HG03095 (cell line): ENCODE measurements around the gene ULBP2.

ENCODE experiments used
- ATAC-seq: cut with Tn5 transposase; IDR thresholded peaks from one replicate; pipeline ENCODE4 v1.9.1; 2021; ENCODE audit warnings: moderate library complexity; ENCODE audit not compliant: unreplicated experiment

Gene ULBP2, protein sequence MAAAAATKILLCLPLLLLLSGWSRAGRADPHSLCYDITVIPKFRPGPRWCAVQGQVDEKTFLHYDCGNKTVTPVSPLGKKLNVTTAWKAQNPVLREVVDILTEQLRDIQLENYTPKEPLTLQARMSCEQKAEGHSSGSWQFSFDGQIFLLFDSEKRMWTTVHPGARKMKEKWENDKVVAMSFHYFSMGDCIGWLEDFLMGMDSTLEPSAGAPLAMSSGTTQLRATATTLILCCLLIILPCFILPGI

DNA sequence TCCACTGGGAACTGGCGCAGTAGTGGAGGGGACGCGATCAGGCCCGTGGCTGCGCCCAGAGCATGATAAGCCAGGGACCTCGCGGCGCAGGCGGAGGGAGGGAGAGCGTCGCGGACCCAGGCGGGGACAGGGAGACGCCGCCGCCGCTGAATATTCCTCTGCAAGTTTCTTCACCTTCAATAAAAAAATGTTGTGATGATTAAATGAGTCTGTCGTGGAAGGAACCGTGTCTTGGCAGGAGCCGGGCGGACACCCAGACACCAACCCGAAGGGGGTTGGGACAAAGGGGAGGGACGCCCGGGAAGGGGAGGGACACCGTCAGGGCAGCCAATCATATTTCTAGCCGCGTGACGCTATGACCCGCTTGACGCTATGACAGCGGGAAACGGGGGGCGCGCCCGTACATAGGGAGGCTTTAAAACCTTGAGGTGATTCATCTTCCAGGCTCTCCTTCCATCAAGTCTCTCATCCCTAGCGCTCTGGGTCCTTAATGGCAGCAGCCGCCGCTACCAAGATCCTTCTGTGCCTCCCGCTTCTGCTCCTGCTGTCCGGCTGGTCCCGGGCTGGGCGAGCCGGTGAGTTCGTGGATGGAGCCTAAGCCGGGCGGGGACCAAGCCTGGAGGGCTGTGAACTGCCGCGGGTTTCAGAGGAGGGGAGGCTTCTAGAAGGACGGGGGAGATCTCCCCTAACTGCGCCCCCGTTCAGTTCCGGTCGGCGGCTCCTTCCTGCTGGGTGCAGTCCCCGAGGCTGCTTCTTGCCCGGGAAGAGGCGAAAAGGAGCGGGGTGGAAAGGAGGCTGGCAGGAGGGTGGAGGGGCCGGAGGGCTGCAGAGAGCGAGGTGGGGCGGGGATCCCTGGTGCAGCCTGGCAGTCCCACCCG, at the start of gene ULBP2:
TSS of gene ULBP2 (plus strand) at position 432 of the 878 bp plus-strand sequence. CDS start at position 491, 59 bp downstream.
- no peak for ATAC-seq

DNA sequence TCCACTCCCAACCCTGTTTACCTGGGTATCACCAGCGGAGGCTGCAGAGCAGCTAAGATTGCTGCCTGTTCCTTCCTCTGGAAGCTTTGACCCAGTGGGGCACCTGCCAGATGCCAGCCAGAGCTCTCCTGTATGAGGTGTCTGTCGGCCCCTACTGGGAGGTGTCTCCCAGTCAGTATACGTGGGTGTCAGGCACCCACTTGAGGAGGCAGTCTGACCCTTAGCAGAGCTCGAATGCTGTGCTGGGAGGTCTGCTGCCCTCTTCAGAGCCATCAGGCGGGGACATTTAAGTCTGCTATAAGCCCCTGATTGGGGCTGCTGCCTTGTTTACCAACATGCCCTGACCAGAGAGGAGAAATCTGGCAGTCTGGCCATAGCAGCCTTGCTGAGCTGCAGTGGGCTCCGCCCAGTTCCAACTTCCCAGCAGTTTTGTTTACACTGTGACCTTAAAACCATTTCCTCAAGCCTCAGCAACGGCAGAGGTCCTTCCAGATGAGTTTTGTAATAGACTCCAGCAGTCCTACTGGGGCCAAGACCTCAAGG, 46.7 kb upstream of the ULBP2 start:
- ATAC-seq: no peak

DNA sequence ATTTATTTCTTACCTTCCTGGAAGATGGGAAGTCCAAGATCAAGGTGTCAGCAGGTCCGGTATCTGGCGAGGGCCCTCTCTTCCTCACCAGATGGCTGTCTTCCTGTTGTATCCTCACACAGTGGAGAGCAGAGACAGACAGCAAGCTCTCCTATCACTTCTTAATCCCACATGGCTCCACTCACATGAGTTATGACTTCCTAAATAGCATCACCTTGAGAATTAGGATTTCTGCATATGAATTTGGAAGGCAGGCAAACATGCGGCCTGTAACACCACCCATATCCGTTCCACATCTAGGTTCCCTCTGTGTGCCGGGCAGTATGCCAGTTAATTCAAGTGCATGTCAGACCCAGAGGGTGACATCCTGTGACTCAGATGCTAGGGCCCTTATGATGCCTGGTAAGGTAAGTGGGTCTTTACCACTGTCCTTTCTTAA, 46.0 kb upstream of the ULBP2 start:
- ATAC-seq: no peak

DNA sequence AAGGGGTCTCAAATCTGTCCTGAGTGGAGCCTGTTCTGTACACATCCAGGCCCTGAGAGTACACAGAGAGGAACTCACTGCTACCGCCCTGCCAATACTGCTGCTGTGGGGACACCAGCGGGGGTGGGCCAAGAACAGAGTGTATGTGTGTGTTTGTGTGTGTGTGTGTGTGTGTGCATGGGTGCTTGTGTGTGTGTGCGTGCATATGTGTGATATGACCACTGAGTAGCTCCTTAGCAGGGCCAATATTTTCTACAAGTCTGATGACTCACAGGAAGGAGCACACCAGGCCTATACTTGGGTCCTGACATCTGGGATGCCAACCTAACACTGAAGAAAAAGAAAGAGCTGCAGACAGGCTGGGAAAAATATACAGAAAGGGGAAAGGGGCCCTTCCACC, 45.3 kb upstream of the ULBP2 start:
- ATAC-seq: no peak

DNA sequence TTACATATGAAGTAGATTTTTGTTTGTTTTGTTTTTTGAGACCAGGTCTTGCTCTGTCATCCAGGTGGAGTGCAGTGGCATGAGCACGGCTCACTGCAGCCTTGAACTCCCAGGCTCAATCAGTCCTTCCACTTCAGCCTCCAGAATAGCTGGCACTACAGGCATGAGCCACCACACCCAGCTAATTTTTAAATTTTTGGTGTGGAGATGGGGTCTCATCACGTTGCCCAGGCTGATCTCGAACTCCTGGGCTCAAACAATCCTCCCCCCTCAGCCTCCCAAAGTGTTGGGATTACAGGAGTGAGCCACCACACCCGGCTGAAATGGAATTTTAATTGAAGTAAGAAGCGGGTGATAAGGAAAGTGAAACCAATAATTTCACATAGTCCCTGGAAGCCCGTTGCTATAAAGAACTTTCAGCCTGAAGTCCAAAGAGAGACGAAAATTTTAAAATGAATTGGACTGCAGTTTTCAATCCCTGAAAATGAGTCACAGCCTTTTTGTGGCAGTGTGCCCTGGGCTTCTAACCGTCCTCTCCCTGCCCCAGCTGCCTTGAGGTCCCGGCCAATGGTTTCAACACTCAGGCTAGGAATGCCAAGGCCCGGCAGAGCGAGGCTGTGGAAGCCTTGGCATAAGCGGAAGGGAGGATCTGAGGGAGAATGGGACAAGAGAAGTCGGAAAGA, 44.7 kb upstream of the ULBP2 start:
- no peak for ATAC-seq

DNA sequence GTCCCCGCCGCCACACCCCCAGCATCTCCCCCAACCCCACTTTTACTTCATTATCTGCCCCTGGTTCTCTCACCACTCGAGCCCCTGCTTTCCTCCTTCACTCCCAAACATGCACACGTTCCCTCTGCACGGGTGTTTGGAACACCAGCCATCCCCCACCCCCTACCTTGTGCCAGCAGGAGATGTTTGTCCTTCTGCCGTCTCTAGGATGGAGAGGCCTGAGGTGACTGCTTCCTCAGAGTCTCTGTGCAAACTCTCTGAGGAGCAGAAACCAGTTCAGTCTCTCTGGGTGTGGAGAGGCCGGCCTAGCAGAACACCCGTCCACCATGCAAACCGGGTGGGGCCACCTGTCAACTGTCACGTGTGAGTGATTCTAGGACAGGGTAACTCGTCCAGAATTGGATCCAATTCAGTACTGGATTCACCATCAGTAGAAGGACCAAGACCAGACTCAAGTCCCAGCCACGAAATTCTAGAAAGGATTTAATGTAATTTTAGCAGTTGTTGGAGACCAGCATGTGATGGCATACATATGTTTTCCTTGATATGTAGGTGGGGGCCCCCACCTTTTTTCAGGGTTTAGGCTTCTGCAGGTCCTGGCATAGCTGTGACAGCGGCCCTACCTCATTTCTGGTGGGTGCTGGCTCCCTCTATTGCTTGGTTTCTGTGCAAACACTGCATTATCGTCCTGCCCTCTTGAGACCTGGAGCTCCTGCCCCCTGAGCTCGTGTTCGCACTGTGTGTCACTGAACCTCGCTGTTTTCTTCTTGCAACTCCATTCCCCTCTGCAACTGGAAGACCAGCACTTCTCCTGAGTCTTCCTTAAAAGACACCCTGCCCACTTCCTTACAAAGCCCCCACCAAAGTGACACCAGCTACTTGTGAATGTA, 43.7 kb upstream of the ULBP2 start, which contains the start of gene RAET1E:
TSS of gene RAET1E (minus strand) at position 259 of the 890 bp plus-strand sequence. CDS start 7,212 bp downstream, outside the sequence.
- no peak for ATAC-seq

DNA sequence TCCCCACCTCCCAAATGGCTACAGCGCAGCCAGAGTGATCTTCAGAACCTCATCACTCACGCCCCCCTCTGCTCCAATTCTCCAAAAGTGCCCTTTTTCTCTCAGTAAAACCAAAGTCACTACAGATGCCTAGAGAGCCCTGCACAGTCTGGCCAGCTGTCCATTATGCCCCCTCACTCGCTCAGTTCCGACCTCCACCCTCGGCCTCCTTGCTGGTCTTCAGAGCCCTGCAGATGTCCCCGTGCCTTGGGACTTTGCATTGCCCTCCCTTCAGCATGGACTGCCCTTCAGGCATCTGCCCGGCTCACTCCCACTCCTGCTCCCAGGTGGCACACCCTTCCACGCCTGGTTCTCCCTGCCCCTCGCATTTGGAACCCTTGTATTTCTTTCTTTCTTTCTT, 42.8 kb upstream of the ULBP2 start:
- no peak for ATAC-seq

DNA sequence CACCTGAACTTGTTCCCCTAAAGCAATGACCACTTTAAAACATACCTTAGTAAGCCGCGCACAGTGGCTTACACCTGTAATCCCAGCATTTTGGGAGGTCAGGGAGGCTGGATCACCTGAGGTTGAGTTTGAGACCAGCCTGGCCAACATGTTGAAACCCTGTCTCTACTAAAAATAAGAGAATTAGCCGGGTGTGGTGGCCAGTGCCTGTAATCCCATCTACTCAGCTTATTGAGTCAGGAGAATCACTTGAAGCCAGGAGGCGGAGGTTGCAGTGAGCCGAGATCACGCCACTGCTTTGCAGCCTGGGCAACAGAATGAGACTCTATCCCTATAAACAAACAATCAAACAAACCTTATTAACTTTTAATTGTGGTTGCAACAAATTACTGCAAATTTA, 42.3 kb upstream of the ULBP2 start:
- ATAC-seq: no peak

DNA sequence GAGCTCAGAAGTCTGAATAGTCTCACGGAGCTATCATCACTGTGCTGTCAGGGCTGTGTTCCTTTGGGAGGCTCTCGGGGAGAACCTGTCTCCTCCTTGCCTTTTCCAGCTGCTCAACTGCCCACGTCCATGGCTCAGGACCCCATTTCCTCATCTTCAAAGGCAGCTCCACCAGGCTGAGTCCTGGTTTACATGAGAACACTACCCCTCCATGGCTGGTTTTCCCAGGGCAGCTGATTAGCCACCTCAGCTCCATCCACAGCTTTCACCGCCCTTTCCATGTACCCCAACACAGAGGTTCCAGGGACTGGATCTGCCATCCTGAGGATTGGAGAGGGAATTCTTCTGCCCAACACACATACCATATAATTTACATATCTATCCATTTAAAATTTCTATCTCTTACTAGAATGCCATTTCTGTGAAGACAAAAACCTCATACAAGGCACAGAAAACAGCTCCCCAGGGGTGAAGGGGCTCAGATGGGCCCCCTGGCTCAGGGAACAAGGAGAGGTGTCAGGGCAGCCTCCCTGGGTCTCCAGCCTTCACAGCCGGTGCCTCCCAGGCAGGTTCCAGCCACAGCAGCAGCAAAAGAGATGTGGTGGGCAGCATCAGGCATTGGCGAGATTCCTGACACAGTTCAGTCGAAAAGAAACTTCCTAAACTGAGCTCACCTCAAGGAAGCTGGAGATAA, 41.7 kb upstream of the ULBP2 start:
- no peak for ATAC-seq

DNA sequence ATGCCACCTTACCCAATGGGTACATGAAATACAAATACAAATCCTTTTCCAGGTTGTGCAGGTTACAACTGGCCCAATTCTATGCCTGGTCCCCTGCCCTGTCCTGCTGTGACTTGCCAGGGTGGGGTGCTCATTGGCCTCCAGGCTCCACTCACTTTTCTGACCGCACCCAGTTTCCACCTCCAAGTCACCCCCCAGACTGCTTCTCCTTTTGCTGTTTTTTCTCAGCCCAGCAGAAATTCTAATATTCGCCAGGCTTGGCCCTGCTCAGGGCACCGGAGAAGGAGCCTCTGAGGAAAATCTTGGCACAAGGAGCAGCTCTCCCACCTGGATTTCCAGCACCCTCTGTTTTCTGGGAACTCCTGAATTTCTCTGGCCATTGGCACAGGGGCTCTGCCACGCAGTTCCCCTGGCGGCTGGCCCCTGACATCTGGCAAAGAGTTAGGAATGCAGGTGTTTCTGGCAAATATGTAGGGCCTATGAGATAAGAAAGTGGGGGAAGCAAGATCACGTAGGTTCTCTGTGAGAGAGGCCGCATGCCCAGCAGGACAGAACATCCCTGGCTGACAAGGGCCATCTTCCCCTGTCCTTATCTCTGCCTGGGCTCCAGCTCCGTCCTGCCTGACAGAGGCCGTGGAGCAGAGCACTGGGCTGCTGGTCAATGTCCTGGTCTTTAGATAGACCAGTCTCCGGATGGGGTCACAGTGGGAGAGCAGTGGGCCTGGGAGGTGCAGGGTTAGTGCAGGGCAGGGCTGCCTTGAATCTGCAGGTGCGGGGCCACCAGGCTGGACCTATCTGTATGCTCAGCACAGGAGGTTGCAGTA, 41.0 kb upstream of the ULBP2 start:
- no peak for ATAC-seq

DNA sequence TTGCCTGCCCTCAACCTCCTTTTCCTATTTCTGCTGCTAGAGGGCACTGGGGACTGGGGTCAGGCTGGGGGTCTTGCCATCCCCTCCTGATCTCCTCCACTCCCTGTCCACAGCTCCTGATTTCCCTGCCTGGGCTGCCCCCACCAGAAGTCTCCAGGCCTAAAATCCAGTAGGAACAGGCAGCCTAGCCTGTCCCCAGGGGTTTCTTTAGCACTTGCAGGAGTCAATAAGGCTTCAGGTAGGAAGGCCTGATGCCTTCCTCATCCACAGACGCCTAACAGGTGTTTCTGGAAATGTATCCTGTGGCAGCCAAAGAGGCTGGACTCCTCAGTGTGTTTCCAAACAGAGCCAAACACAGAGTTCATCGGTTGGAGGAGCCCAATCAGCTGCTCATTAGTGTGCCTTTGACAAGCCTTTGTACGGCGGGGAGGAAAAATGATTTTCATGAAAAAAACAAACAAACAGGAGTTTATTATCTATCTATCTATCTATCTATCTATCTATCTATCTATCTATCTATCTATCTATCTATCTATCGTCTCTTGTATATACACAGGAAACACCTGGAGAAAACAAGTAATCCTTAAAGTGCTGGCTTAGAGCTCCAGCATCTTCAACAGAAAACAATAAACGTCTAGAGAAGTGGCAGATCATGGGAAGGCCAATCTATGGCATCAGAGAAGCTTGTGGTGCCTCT, 40.2 kb upstream of the ULBP2 start:
- ATAC-seq: no peak

DNA sequence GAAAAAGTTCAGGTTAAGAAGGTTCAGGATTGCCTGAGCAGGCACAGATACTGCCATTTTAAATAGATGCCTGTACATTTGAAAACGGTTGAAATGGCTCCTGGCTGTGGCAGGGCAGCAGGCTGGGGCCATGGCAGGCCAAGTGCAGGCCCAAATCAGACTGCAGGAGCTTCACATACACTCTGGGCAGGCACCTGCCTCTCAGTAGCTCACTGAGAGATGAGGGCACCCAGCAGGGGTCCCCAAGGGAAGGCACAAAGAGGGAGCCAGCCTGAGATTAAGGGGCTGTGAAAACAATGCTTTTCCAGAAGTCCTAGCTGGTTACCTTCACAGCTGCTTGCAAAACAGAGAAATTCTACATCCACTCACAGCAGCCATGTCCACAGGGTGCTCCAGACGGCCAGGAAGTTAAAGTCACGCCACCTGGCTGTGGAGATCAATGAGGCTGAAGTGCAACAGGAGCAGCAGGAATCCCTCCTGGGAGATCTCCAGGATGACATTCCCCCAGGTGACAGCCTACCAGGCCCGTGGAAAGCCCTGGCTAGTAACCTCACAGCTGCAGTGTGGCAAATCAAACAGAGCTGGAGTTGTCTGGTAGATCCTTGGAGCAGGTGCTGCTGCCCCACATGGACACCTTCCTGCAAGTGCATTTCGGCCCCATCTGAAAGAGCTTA, 37.7 kb upstream of the ULBP2 start:
- ATAC-seq: no peak

DNA sequence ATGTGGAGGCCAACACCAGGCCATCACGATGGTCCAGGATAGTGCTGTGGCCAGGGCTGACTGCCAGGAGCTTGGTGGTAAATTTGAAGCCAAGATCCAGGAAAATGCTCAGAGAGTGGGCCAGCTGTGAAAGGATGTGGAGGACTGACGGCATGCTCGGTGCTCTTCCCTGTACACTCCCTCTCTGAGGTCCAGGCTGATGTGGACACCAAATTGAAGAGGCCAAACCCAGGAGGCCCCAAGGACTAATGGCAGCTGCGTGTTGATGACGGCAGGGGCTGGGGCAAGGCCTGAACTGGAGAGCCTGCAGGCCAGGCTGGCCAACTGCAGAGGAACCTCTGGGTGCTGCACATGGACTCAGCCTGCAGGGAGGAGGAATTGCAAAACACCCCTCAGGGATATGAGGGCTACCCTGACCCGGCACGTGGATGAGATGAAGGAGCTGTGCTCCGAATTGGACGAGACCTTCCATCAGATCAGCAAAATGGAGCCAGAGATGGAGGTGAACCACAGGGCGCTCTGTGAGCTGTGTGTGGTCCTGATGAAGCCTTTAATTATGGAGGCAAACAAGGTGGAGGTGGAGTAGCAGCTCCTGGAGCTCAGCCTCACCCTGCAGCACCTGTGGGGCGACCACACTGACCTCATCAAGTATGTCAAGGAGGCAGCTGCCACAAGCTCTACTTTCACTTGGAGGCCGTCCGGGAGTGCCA, 37.0 kb upstream of the ULBP2 start:
- ATAC-seq: no peak

DNA sequence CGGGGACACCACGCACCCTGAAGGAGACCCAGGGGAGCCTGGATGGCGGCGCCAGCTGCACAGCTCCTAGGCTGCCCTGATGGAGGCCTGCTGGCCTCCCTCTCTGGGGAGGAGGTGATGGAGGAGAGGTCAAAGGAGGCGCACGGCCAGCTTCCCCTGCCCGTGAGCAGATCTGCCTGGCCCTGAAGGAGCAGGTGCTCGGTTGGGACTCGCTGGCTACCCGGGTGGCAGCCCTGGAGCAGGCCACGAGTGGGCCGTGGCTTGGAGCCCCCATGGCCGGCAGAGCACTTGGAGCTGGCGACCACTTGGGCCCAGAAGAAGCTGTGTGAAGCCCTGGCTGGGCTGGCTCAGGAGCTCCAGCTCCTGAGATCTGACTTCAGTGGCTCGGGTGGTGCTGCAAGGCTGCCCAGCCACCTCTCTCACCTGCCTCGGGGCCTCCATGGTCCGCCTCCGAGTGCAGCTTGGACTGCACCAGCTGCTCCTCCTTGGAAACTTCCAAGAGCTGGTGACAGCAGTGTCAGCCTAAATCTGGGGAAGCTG, 36.4 kb upstream of the ULBP2 start:
- no peak for ATAC-seq

DNA sequence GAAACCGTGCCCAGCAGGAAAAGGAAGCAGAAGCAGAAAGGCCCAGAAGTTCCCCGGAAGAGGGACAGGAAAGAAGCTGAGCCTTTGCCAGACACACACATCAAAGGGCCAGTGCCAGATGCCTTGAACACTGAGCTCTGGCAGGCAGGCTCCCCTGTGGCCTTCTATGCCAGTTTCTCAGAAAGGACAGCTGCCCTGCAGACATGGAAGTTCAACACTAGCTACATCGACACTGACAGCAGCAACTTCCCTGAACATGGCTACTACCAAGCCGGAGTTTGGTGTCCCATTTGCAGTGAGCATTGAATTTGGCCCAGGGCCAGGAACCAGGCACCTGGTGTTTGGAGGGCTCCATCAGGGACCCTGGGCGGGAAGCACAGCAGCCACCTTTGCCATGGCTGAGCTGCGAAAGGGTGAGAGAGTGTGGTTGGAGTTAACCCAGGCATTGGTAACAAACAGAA, 35.9 kb upstream of the ULBP2 start:
- no peak for ATAC-seq

DNA sequence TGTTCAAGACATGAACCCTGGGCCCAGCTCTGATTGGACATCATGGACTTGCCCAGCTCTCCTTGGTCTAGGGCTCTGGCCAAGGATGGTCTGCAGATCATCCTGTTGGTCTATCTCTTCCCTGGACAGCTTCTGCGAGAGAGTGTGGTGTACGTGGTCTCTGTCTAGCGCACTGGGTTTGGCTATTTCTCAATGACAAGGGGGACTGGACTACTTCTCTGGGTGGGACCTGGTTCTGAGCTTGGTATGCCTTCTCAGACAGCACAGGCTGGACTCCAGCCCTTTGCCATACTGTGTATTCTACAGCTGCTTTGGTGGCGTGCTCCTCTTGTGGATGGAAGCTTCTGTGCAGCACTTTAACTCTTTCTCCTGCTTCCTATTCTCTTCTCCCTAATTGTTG, 35.4 kb upstream of the ULBP2 start:
- ATAC-seq: no peak

DNA sequence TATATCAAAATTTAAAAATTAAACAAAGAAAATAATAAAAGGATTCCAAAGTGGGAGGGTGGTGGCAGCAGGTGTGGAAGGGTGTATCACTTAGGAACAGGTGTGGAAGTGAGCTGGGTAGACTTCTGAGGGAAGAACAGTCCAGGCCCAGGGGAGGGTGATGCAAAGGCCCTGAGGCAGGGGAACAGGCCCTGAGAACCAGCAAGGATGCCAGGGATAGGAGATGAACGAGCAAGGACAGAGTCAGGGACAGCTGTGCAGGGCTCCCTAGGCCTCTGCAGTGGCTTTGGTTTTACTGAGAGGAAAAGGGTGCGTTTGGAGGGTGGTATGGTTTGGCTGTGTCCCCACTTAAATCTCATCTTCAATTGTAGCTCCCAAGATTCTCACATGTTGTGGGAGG, 34.5 kb upstream of the ULBP2 start:
- ATAC-seq: no peak
